SW 1271 (cell line): Measurements from ENCODE around the gene AFDN.
"Not testable (repeated sequence)": the region's sequence is repeated elsewhere in the genome, so short reads cannot be mapped to it uniquely, and the experiment has no call there.

Source experiments
- DNase-seq, 2 experiments: peaks; one replicate each; lab custom pipeline; 2025; lab: John Stamatoyannopoulos, UW

AFDN gene

GRCh38 chr6:168000198-168001028 is 173.7 kb downstream of the AFDN start:
- no peak for DNase-seq

GRCh38 chr6:168001029-168001332 is 174.3 kb downstream of the AFDN start:
- no peak for DNase-seq

- DNase-seq = not testable (repeated sequence)
Observed at GRCh38 chr6:168001514-168001913, 174.8 kb downstream of the AFDN start.

GRCh38 chr6:168002804-168003203 is 176.1 kb downstream of the AFDN start:
- no peak for DNase-seq

- no peak for DNase-seq
Observed at GRCh38 chr6:168004023-168004422, 177.3 kb downstream of the AFDN start.

- DNase-seq = no peak
Observed at GRCh38 chr6:168004945-168005344, 178.2 kb downstream of the AFDN start.

GRCh38 chr6:168005796-168006195 is 179.1 kb downstream of the AFDN start:
- DNase-seq = no peak

GRCh38 chr6:168007592-168008338 is 181.1 kb downstream of the AFDN start:
- peak; percentile 79 to 97 for DNase-seq

- DNase-seq = no peak
Observed at GRCh38 chr6:168009331-168009730, 182.6 kb downstream of the AFDN start.

GRCh38 chr6:168011291-168011690 is 184.6 kb downstream of the AFDN start:
- no peak for DNase-seq

- DNase-seq = no peak
Observed at GRCh38 chr6:168012431-168013249, 185.9 kb downstream of the AFDN start.

- DNase-seq = no peak
Observed at GRCh38 chr6:168013250-168013915, 186.7 kb downstream of the AFDN start.

- no peak for DNase-seq
Observed at GRCh38 chr6:168014428-168014827, 187.7 kb downstream of the AFDN start.

GRCh38 chr6:168015009-168015408 is 188.3 kb downstream of the AFDN start:
- no peak for DNase-seq

- DNase-seq = no peak
Observed at GRCh38 chr6:168015482-168016175, 188.9 kb downstream of the AFDN start.

- DNase-seq = no peak
Observed at GRCh38 chr6:168016176-168016620, 189.5 kb downstream of the AFDN start.

GRCh38 chr6:168016721-168017525 is 190.2 kb downstream of the AFDN start:
- no peak for DNase-seq

GRCh38 chr6:168017629-168018028 is 190.9 kb downstream of the AFDN start:
- DNase-seq = no peak

GRCh38 chr6:168018664-168019063 is 192.0 kb downstream of the AFDN start:
- DNase-seq = no peak

GRCh38 chr6:168020242-168020641 is 193.5 kb downstream of the AFDN start:
- no peak for DNase-seq
